CD4-positive, alpha-beta T cell (primary cell): ENCODE results near the gene CEP112. TPM values are rescaled to one million over a fixed set of nuclear protein-coding genes. Genes with fewer than 3 reads are reported as not detected.

Experiments
- ATAC-seq: fragments of 200-7000 bp; cut with Tn5 transposase; one replicate; pipeline ENCODE4 v1.10.0; 2022; ENCODE audit warnings: mild to moderate bottlenecking; ENCODE audit not compliant: poor library complexity
- CTCF ChIA-PET: fragments of 350-600 bp; sonication (Branson Sonifier 250); formaldehyde crosslinking; loops from one replicate; lab custom pipeline; 2021; ENCODE audit warnings: antibody characterized with exemption, inconsistent platforms; lab: Charles Lee
- POLR2A ChIA-PET: fragments of 350-600 bp; sonication (Branson Sonifier 250); formaldehyde crosslinking; loops from one replicate; lab custom pipeline; 2021; ENCODE audit warnings: antibody characterized with exemption, inconsistent platforms; lab: Charles Lee
- DNase-seq, 14 experiments: peaks; one replicate each; pipeline ENCODE4 v3.0.0-alpha.2; 2013 to 2020; ENCODE audit warnings: mixed read lengths in 2 of 14
- H3K27ac ChIP-seq, 2 donors: one replicate each; pipeline versions ENCODE4 v1.5.1 to v1.7.0; 2013; ENCODE audit warnings: low read length in 2 of 2, low read depth in 1 of 2, mild to moderate bottlenecking in 1 of 2
- H3K27me3 ChIP-seq, 2 experiments: 1 replicate in 1 of 2; 2 replicates in 1 of 2; pipeline versions ENCODE4 v1.6.1 to v1.7.0; 2013; ENCODE audit warnings: low read length in 2 of 2, control low read depth in 1 of 2, mild to moderate bottlenecking in 1 of 2, moderate library complexity in 1 of 2; ENCODE audit not compliant: insufficient read depth in 2 of 2, control insufficient read depth in 1 of 2
- H3K36me3 ChIP-seq: one replicate; pipeline ENCODE4 v1.6.1; 2013; ENCODE audit warnings: low read length, control low read depth; ENCODE audit not compliant: insufficient read depth
- H3K4me1 ChIP-seq: one replicate; pipeline ENCODE4 v1.6.1; 2013; ENCODE audit warnings: low read length, control low read depth; ENCODE audit not compliant: insufficient read depth
- H3K4me3 ChIP-seq: one replicate; pipeline ENCODE4 v1.5.1; 2013; ENCODE audit warnings: mild to moderate bottlenecking, low read length, moderate library complexity
- H3K9me3 ChIP-seq, 2 experiments: 1 replicate in 1 of 2; 2 replicates in 1 of 2; pipeline versions ENCODE4 v1.6.1 to v1.7.0; 2013; ENCODE audit warnings: low read length in 2 of 2, mild to moderate bottlenecking in 2 of 2, control low read depth in 1 of 2, moderate library complexity in 1 of 2; ENCODE audit not compliant: control insufficient read depth in 1 of 2, insufficient read depth in 1 of 2
- H3K27ac Mint-ChIP-seq: one replicate; pipeline ENCODE4 v1.8.0; 2020; ENCODE audit warnings: mixed read lengths
- H3K27me3 Mint-ChIP-seq: one replicate; pipeline ENCODE4 v1.8.0; 2021; ENCODE audit warnings: mixed read lengths
- H3K36me3 Mint-ChIP-seq: one replicate; pipeline ENCODE4 v1.8.0; 2021; ENCODE audit warnings: low read depth, mixed read lengths
- H3K4me1 Mint-ChIP-seq: one replicate; pipeline ENCODE4 v1.8.0; 2021; ENCODE audit warnings: low read depth, mixed read lengths
- H3K4me3 Mint-ChIP-seq: one replicate; pipeline ENCODE4 v1.8.0; 2020; ENCODE audit warnings: mild to moderate bottlenecking, mixed read lengths
- H3K9me3 Mint-ChIP-seq: one replicate; pipeline ENCODE4 v1.8.0; 2020; ENCODE audit warnings: mixed read lengths
- CTCF ChIP-seq: fragments of 200-600 bp; IDR thresholded peaks from one replicate; pipeline ENCODE4 v1.8.0; 2022; ENCODE audit warnings: antibody characterized with exemption, mild to moderate bottlenecking
- intact Hi-C, 2 experiments: fragments of 100-400 bp; cut with DNase I in 1 of 2; cut with micrococcal nuclease in 1 of 2; formaldehyde crosslinking; loops; one replicate each; pipeline versions ENCODE4 v1.15.1 to v1.9.0; 2023 to 2025; cut with DNase I, micrococcal nuclease
- total RNA-seq, 174 experiments: library from RNA in 2 of 174; stranded (reverse) in 2 of 174; gene quantifications; one replicate each; pipeline ENCODE4 v1.2.3 and lab custom pipeline; 2021 to 2026

CEP112 gene
- total RNA-seq, 2 experiments from 2014 or later, result 1.6 to 2.2 TPM

GRCh38 chr17:65888649-65889048 lies 303.3 kb downstream of the CEP112 start:
- no peak overlapping the region for H3K4me3 Mint-ChIP-seq
- no peaks in the 10 kb centered on the region for H3K36me3 Mint-ChIP-seq
- no peaks in the 10 kb centered on the region for H3K9me3 Mint-ChIP-seq
- H3K4me3 ChIP-seq, result no peak overlapping the region
- no peak for TF ChIP-seq CTCF
- CTCF ChIA-PET, result no interaction called here
- no peaks in the 10 kb centered on the region for H3K4me1 Mint-ChIP-seq
- no peak overlapping the region for H3K27ac ChIP-seq
- H3K4me1 ChIP-seq, result no peaks in the 10 kb centered on the region
- DNase-seq, result no peak
- H3K27ac Mint-ChIP-seq, result no peak overlapping the region
- H3K9me3 ChIP-seq, result no peaks in the 10 kb centered on the region
- H3K27me3 Mint-ChIP-seq, result no peaks in the 10 kb centered on the region
- POLR2A ChIA-PET, result no interaction called here
- intact Hi-C loops, result loop anchor here in 1 of 2 experiments (10.0 kb wide), 1 partner anchor 56 kb away; no protein-coding TSS in a partner anchor
- H3K27me3 ChIP-seq, result no peaks in the 10 kb centered on the region
- ATAC-seq, result no peak
- no peaks in the 10 kb centered on the region for H3K36me3 ChIP-seq

GRCh38 chr17:65886315-65887245 lies 305.4 kb downstream of the CEP112 start:
- no peaks in the 10 kb centered on the region for H3K36me3 Mint-ChIP-seq
- ChIA-PET POLR2A (no interaction called here), CTCF (no interaction called here)
- TF ChIP-seq CTCF, result no peak
- no peak overlapping the region for H3K4me3 Mint-ChIP-seq
- Histone ChIP-seq H3K4me1 (no peaks in the 10 kb centered on the region), H3K27me3 (no peaks in the 10 kb centered on the region), H3K36me3 (no peaks in the 10 kb centered on the region), H3K4me3 (no peak overlapping the region), H3K27ac (no peak overlapping the region), H3K9me3 (no peaks in the 10 kb centered on the region)
- H3K4me1 Mint-ChIP-seq, result no peaks in the 10 kb centered on the region
- DNase-seq (no peak), ATAC-seq (no peak)
- intact Hi-C loops, result loop anchor here in 1 of 2 experiments (10.0 kb wide), 1 partner anchor 58 kb away; no protein-coding TSS in a partner anchor
- H3K27ac Mint-ChIP-seq, result no peak overlapping the region
- no peaks in the 10 kb centered on the region for H3K27me3 Mint-ChIP-seq
- H3K9me3 Mint-ChIP-seq, result no peaks in the 10 kb centered on the region

GRCh38 chr17:65885541-65886312 lies 306.2 kb downstream of the CEP112 start:
- no peaks in the 10 kb centered on the region for H3K4me1 Mint-ChIP-seq
- H3K9me3 Mint-ChIP-seq, result no peaks in the 10 kb centered on the region
- ChIA-PET POLR2A (interaction anchor here (0.6 kb wide), 1 partner anchor 22 kb away, joined by 4 read pairs; no protein-coding TSS in a partner anchor), CTCF (no interaction called here)
- Histone ChIP-seq H3K4me3 (no peak overlapping the region), H3K4me1 (no peaks in the 10 kb centered on the region), H3K9me3 (no peaks in the 10 kb centered on the region), H3K27ac (no peak overlapping the region), H3K36me3 (no peaks in the 10 kb centered on the region), H3K27me3 (no peaks in the 10 kb centered on the region)
- H3K4me3 Mint-ChIP-seq, result no peak overlapping the region
- ATAC-seq (no peak), DNase-seq (no peak)
- intact Hi-C loops, result loop anchor here in 1 of 2 experiments (10.0 kb wide), 1 partner anchor 59 kb away; no protein-coding TSS in a partner anchor
- no peak for TF ChIP-seq CTCF
- no peaks in the 10 kb centered on the region for H3K27me3 Mint-ChIP-seq
- H3K36me3 Mint-ChIP-seq, result no peaks in the 10 kb centered on the region
- no peak overlapping the region for H3K27ac Mint-ChIP-seq
